Subcutaneous abdominal adipose tissue (tissue), 5 donors: Measurements from ENCODE around the gene POLR2J.
"Not testable (repeated sequence)": the region's sequence is repeated elsewhere in the genome, so short reads cannot be mapped to it uniquely, and the experiment has no call there.

Experiments used
- H3K27ac ChIP-seq: one replicate; pipeline ENCODE4 v1.7.0; 2013; ENCODE audit warnings: low read depth, mild to moderate bottlenecking, inconsistent platforms, low read length, moderate library complexity
- H3K27me3 ChIP-seq, 5 donors: one replicate each; pipeline ENCODE4 v1.7.0; 2013; ENCODE audit warnings: low read length in 5 of 5, inconsistent platforms in 1 of 5; ENCODE audit not compliant: control insufficient read depth in 5 of 5, insufficient read depth in 4 of 5
- H3K36me3 ChIP-seq, 5 donors: one replicate each; pipeline ENCODE4 v1.7.0; 2013; ENCODE audit warnings: low read length in 5 of 5; ENCODE audit not compliant: control insufficient read depth in 5 of 5, insufficient read depth in 5 of 5
- H3K4me1 ChIP-seq, 5 donors: one replicate each; pipeline ENCODE4 v1.7.0; 2013; ENCODE audit warnings: low read length in 5 of 5, mild to moderate bottlenecking in 3 of 5, moderate library complexity in 1 of 5; ENCODE audit not compliant: control insufficient read depth in 5 of 5, insufficient read depth in 5 of 5
- H3K4me3 ChIP-seq, 5 donors: one replicate each; pipeline ENCODE4 v1.7.0; 2013; ENCODE audit warnings: low read length in 5 of 5, low read depth in 1 of 5
- H3K9ac ChIP-seq, 5 donors: one replicate each; pipeline ENCODE4 v1.7.0; 2013; ENCODE audit warnings: low read length in 5 of 5, mild to moderate bottlenecking in 4 of 5, moderate library complexity in 3 of 5
- H3K9me3 ChIP-seq, 5 donors: one replicate each; pipeline ENCODE4 v1.7.0; 2013; ENCODE audit warnings: low read length in 5 of 5; ENCODE audit not compliant: control insufficient read depth in 5 of 5
- donor health status: healthy.
- donor health status: healthy.
- donor health status: healthy.
- donor health status: healthy.
- donor health status: healthy.

Gene POLR2J

DNA sequence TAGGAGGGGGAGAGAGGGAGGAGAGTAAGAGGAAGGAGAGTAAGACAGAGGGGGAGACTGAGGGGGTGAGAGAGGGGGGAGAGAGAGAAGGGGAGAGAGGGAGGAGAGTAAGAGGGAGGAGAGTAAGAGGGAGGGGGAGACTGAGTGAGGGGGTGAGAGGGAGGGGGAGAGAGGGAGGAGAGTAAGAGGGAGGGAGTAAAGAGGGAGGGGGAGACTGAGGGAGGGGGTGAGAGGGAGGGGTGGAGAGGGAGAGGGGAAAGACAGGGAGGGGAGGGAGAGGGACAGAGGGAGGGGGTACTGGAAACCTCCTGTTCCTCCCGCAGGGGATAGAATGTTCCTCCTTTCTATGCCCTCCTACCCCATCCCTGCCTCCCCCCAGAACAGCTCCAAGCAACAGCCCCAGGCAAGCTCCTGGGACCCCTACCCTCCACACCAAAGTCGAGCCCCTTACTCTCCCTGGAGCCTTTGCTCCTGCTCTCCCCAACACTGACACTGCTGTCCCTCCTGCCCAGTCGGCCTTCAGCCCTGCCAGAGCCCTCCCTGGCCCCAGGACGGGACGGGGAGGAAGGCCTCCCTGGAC is 34.0 kb upstream of the POLR2J start:
- H3K36me3 ChIP-seq, H3K9me3 ChIP-seq, H3K27ac ChIP-seq, H3K4me3 ChIP-seq, H3K4me1 ChIP-seq, H3K27me3 ChIP-seq, H3K9ac ChIP-seq: not testable (repeated sequence)

DNA sequence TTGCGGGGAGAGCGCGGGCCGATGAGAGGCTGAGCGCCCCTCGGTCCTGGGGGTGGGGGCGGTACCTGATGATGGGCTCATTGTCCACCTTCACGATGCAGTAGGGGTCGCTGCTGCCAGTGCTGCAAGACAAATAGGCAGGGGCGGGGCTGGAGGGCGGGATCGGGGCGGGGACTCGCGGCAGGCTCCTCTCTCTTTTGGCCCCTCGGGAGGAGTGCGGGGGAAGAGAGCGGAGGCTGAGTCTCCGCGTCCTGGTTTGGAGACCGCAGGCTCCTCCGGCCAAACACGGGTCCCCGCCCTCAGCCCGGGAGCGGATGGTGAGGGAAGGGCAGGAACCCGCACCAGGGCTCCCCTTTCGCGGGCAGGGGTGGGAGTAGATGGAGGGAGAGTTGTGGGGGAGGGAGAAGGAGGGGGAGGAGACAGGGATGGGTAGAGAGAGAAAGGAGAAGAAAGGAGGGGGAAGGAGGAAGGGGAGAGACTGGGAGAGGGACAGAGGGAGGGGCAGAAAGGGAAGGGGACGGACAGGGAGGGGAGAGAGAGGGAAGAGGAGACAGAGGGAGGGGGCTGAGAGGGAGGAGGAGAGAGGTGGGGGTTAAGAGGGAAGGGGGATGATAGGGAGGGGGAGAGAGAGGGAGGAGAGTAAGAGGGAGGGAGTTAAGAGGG is 33.3 kb upstream of the POLR2J start:
- not testable (repeated sequence) for H3K27ac ChIP-seq, H3K9ac ChIP-seq, H3K27me3 ChIP-seq, H3K36me3 ChIP-seq, H3K9me3 ChIP-seq, H3K4me1 ChIP-seq, H3K4me3 ChIP-seq

DNA sequence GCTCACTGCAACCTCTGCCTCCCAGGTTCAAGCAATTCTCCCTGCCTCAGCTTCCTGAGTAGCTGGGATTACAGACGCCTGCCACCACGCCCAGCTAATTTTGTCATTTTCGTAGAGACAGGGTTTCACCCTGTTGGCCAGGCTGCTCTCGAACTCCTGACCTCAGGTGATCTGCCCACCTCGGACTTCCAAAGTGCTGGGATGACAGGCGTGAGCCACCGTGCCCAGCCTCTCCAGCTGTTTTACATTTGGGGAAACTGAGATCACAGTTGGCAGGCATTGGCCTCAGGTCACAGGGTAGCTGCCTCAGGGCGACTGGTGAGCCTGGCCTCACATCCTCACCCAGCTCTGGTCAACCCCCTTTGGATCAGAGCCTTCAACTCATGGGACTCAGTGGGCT is 31.9 kb upstream of the POLR2J start:
- H3K9ac ChIP-seq, H3K9me3 ChIP-seq, H3K27ac ChIP-seq, H3K36me3 ChIP-seq, H3K4me3 ChIP-seq, H3K4me1 ChIP-seq, H3K27me3 ChIP-seq: not testable (repeated sequence)

DNA sequence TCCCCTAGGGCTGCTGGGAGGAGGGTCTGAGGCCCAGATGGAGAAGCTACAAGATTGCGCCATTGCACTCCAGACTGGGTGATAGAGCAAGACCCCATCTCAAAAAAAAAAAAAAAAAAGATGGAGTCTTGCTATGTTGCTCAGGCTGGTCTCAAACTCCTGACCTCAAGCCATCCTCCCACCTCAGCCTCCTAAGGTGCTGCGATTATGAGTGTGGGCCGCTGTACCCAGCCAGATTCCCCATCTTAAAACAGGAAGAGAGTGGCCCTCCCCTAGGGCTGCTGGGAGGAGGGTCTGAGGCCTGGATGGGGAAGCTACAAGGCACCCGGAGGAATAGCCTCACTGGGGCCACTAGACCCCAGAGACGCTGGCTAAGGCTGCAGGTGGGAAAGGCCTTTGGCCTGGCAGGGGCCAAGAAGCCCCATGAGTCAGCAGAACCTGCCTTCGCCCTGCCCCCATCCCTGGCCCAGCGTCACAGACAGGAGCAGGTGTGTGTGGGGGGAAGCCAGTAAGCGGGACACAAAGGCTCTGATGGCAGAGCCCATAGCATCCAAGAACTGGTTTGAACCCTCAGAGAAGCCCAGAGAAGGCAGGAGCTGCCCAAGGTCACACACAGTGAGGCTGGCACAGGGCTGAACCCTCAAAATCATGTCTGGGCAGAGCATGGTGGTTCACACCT is 28.8 kb upstream of the POLR2J start:
- H3K27me3 ChIP-seq, H3K27ac ChIP-seq, H3K9me3 ChIP-seq, H3K4me1 ChIP-seq, H3K36me3 ChIP-seq, H3K4me3 ChIP-seq, H3K9ac ChIP-seq: not testable (repeated sequence)

DNA sequence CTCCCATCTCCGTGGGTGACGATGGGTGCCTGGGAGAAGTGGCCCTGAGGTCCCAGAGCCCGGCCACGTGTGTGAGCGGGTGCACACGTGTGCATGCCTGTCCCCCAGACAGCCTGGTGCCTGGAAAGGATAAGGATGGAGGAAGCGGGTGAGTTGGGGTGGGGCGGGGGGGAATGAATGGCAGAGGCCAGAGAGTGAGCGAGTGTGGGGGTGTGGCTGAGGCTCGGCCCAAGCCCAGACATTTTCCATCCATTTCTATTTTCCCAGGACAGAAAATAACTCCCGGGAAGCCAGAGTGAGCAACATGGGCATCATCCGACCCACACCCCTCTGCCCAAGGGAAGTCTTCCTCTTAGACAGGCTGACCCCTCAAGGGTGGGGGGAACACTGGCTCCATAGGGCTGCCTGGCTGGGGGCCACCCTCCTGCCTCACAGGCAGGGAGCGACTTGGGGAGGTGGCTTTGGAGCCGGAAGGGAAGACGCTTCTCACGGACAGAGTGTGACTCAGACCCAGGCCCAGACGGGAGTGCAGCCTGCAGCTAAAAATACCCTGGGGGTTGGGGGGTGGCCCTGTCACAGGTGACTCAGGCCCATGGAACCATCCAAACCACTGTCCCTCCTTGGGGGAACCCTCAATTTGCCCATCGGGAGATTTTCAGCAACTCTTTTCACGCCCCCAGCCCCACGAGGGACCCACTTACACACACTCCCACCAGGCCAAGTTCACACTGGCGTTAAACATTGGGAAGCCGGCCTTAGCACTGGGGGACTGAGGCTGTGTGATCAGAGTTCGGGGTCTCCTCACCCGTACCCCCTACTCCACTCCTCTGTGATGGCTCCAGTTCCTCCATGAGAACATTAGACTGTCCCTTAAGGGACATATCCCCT is 26.8 kb upstream of the POLR2J start:
- not testable (repeated sequence) for H3K9ac ChIP-seq, H3K4me3 ChIP-seq

DNA sequence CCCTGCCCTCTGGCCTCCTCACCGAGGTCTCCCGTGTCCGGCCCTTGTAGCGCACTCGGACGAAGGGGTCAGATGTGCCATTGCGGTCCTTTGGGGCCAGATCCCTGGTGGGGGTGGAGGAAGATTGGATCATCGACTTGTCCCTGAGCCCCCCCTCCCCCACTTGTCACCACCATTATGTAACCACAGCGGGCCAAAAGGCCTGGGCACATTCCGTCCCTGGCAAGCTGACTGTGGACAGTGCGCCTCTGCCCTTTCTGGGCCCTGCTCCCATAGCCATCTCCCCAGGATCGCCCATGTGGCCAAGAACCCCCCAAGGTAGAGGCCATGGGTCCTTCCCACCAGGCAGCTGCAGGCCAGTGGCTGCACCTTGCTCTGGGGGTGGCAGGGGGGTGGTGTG is 24.4 kb upstream of the POLR2J start:
- not testable (repeated sequence) for H3K36me3 ChIP-seq, H3K4me1 ChIP-seq, H3K4me3 ChIP-seq, H3K27ac ChIP-seq, H3K27me3 ChIP-seq, H3K9me3 ChIP-seq, H3K9ac ChIP-seq

More for the DNA sequence above, 26.8 kb upstream of the POLR2J start:
- H3K27ac ChIP-seq, H3K4me1 ChIP-seq, H3K27me3 ChIP-seq, H3K36me3 ChIP-seq, H3K9me3 ChIP-seq: not testable (repeated sequence)

DNA sequence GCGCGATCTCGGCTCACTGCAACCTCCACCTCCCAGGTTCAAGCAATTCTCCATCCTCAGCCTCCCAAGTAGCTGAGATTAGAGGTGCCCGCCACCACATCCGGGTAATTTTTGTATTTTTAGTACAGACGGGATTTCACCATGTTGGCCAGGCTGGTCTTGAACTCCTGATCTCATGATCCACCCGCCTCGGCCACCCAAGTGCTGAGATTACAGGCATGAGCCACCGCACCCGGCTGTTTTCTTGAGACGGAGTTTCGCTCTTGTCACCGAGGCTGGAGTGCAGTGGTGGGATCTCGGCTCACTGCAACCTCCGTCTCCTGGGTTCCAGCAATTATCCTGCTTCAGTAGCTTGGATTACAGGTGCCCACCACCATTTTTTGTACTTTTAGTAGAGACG is 19.6 kb upstream of the POLR2J start:
- not testable (repeated sequence) for H3K4me3 ChIP-seq, H3K9ac ChIP-seq, H3K9me3 ChIP-seq, H3K36me3 ChIP-seq, H3K4me1 ChIP-seq, H3K27ac ChIP-seq, H3K27me3 ChIP-seq

DNA sequence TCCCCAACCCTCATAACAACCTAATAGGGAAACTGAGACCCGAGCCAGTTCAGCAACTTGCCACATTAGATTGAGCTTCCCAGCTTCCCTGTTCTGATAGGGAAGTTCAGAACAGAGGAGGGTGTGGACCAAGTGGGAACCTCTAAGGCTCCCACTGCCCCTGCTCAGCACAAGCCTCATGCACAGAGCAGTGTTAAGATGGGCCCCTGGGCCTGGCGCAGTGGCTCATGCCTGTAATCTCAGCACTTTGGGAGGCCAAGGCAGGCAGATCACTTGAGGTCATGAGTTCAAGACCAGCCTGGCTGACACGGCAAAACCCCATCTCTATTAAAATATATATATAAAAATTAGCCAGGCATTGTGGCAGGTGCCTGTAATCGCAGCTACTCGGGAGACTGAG is 18.6 kb upstream of the POLR2J start:
- not testable (repeated sequence) for H3K4me3 ChIP-seq, H3K9me3 ChIP-seq, H3K9ac ChIP-seq, H3K27me3 ChIP-seq, H3K27ac ChIP-seq, H3K4me1 ChIP-seq, H3K36me3 ChIP-seq

DNA sequence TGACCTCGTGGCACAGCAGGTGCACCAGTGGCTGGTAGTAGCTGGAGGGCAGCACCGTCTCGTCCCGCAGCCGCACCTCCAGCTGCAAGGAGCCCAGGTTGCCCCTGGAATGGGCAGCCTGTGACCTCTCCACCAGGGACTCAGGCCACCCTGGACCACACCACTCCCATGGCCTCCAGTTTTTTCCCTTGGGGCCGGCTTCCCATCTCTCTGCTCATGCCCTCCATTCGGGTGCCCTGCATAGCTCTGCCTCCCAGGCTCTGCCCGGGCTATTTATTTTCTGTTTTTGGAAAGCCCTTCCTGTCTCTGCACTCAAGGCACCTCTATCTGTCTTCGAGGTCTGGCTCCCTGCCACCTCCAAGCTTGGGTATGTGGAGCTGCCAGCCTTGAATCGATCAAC is 18.1 kb upstream of the POLR2J start:
- H3K9me3 ChIP-seq, H3K4me3 ChIP-seq: not testable (repeated sequence)

DNA sequence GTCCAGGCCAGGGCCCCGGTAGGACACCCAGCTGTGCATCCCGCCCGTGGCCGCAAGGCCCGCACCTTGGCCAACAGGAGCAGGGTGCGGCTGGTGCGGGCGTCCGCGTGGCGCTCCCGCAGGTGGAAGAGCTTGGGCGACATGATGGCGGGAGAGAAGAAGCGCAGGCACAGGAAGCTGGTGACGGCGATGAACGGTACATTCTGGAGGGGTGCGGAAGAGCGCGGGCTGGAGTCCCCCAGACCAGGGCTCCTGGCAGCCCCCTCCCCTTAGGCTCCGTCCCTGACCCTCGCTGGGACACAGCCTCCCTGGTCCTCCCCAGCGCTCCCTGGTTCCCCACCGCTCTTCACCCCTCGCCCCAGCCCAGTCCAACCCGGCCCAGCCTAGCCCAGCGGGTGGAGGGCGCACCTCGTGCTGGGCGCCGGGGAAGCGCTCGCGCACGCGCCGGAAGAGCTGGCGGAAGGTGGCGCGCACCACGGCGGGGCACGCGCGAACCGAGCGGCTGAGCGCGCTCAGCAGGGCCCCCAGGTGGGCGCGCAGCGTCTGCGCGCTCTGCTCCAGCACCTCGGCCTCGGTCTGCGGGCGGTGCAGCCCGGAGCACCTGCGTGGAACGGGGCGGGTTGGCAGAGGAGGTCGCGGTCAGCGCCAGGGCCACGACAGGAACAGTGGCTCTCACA is 15.9 kb upstream of the POLR2J start:
- not testable (repeated sequence) for H3K4me3 ChIP-seq, H3K27me3 ChIP-seq, H3K27ac ChIP-seq, H3K4me1 ChIP-seq, H3K36me3 ChIP-seq, H3K9me3 ChIP-seq, H3K9ac ChIP-seq

More for the DNA sequence above, 18.1 kb upstream of the POLR2J start:
- not testable (repeated sequence) for H3K9ac ChIP-seq, H3K27ac ChIP-seq, H3K27me3 ChIP-seq, H3K4me1 ChIP-seq, H3K36me3 ChIP-seq
